HG02852 (cell line): ENCODE measurements around the gene MEIS1.

Source experiments
- ATAC-seq: cut with Tn5 transposase; IDR thresholded peaks from one replicate; pipeline ENCODE4 v1.9.1; 2021; ENCODE audit warnings: mild to moderate bottlenecking, moderate library complexity; ENCODE audit not compliant: unreplicated experiment

MEIS1 gene

GRCh38 chr2:66443186-66443978, 8.5 kb downstream of the MEIS1 start:
- no peak for ATAC-seq

- no peak for ATAC-seq
Observed at GRCh38 chr2:66443979-66444861, 9.3 kb downstream of the MEIS1 start.

GRCh38 chr2:66445076-66445924, 10.4 kb downstream of the MEIS1 start:
- ATAC-seq, result no peak

- ATAC-seq, result no peak
Observed at GRCh38 chr2:66445925-66446871, 11.3 kb downstream of the MEIS1 start.

GRCh38 chr2:66446941-66447340, 12.0 kb downstream of the MEIS1 start:
- no peak for ATAC-seq

GRCh38 chr2:66447677-66448076, 12.8 kb downstream of the MEIS1 start:
- ATAC-seq, result no peak

GRCh38 chr2:66448136-66448991, 13.4 kb downstream of the MEIS1 start:
- no peak for ATAC-seq

- ATAC-seq, result no peak
Observed at GRCh38 chr2:66452214-66452613, 17.3 kb downstream of the MEIS1 start.

- ATAC-seq, result no peak
Observed at GRCh38 chr2:66452917-66453316, 18.0 kb downstream of the MEIS1 start.

GRCh38 chr2:66455490-66455889, 20.6 kb downstream of the MEIS1 start:
- no peak for ATAC-seq

- no peak for ATAC-seq
Observed at GRCh38 chr2:66456183-66457041, 21.5 kb downstream of the MEIS1 start.

- ATAC-seq, result no peak
Observed at GRCh38 chr2:66457545-66457944, 22.6 kb downstream of the MEIS1 start.

GRCh38 chr2:66460031-66460430, 25.1 kb downstream of the MEIS1 start:
- no peak for ATAC-seq

GRCh38 chr2:66461001-66461663, 26.2 kb downstream of the MEIS1 start:
- no peak for ATAC-seq

GRCh38 chr2:66461664-66462500, 27.0 kb downstream of the MEIS1 start:
- ATAC-seq, result no peak

- no peak for ATAC-seq
Observed at GRCh38 chr2:66462501-66462825, 27.5 kb downstream of the MEIS1 start.

GRCh38 chr2:66463206-66463755, 28.4 kb downstream of the MEIS1 start:
- no peak for ATAC-seq
